GM23248 (cell line): Measurements from ENCODE around the gene IL1RAPL2. TPM values are rescaled to one million over a fixed set of nuclear protein-coding genes. Genes with fewer than 3 reads are reported as not detected.

ENCODE experiments used
- DNase-seq: peaks from one replicate; pipeline ENCODE4 v3.0.0-alpha.2; 2015
- H2AFZ ChIP-seq: fragments of 200-600 bp; sonication (generic); 2 replicates; pipeline ENCODE4 v1.6.1; 2016; ENCODE audit warnings: antibody characterized with exemption
- H3F3A ChIP-seq: fragments of 200-600 bp; sonication (generic); 2 replicates; pipeline ENCODE4 v1.6.1; 2016; ENCODE audit warnings: mild to moderate bottlenecking, antibody characterized with exemption, mixed run types; ENCODE audit not compliant: insufficient read depth
- H3K27ac ChIP-seq: fragments of 200-600 bp; sonication (generic); 2 replicates; pipeline ENCODE4 v1.5.1; 2016; ENCODE audit warnings: mild to moderate bottlenecking
- H3K27me3 ChIP-seq: fragments of 200-600 bp; sonication (generic); replicated peaks from 2 replicates; pipeline ENCODE4 v1.6.1; 2016; ENCODE audit warnings: mild to moderate bottlenecking; ENCODE audit not compliant: insufficient read depth
- H3K36me3 ChIP-seq: fragments of 200-600 bp; sonication (generic); 2 replicates; pipeline ENCODE4 v1.6.1; 2016; ENCODE audit warnings: low read depth, mild to moderate bottlenecking
- H3K4me1 ChIP-seq: fragments of 200-600 bp; sonication (generic); 2 replicates; pipeline ENCODE4 v1.6.1; 2016; ENCODE audit warnings: mild to moderate bottlenecking; ENCODE audit not compliant: insufficient read depth
- H3K4me2 ChIP-seq: fragments of 200-600 bp; sonication (generic); one replicate; pipeline ENCODE4 v1.6.1; 2016; ENCODE audit warnings: mild to moderate bottlenecking; ENCODE audit not compliant: unreplicated experiment
- H3K4me3 ChIP-seq: fragments of 200-600 bp; sonication (generic); 2 replicates; pipeline ENCODE4 v1.5.1; 2016; ENCODE audit warnings: mild to moderate bottlenecking
- H3K79me2 ChIP-seq: fragments of 200-600 bp; sonication (generic); 2 replicates; pipeline ENCODE4 v1.6.1; 2016; ENCODE audit warnings: mild to moderate bottlenecking; ENCODE audit not compliant: insufficient read depth
- H3K9ac ChIP-seq: fragments of 200-600 bp; sonication (generic); 2 replicates; pipeline ENCODE4 v1.6.1; 2016; ENCODE audit warnings: mild to moderate bottlenecking
- H3K9me2 ChIP-seq: fragments of 200-600 bp; sonication (generic); 2 replicates; pipeline ENCODE4 v1.6.1; 2016; ENCODE audit warnings: mixed run types, mild to moderate bottlenecking, moderate library complexity; ENCODE audit not compliant: insufficient read depth
- H3K9me3 ChIP-seq: fragments of 200-600 bp; sonication (generic); one replicate; pipeline ENCODE4 v1.6.1; 2017; ENCODE audit warnings: low read depth
- H4K20me1 ChIP-seq: fragments of 200-600 bp; sonication (generic); 2 replicates; pipeline ENCODE4 v1.6.0; 2016; ENCODE audit not compliant: insufficient read depth
- EZH2 ChIP-seq: fragments of 200-600 bp; sonication (generic); IDR thresholded peaks from 2 replicates; pipeline ENCODE4 v1.6.1; 2018; ENCODE audit warnings: antibody characterized with exemption, mild to moderate bottlenecking; ENCODE audit not compliant: insufficient read depth, poor library complexity, severe bottlenecking
- EZH2phosphoT487 ChIP-seq: fragments of 200-600 bp; sonication (generic); IDR thresholded peaks from 2 replicates; pipeline ENCODE4 v1.6.1; 2018; ENCODE audit warnings: antibody characterized with exemption, moderate library complexity, mild to moderate bottlenecking, low read depth; ENCODE audit not compliant: insufficient read depth
- WGBS, 2 experiments: methylation state at CpG; one replicate each; pipeline ENCODE4 v1.1.6; 2015 to 2017; ENCODE audit warnings: low lambda C conversion rate in 2 of 2, low coverage in 1 of 2; ENCODE audit errors: missing lambda C conversion rate in 2 of 2; 5-methylcytosine and 5-hydroxymethylcytosine counted together
- in situ Hi-C: fragments of 300-500 bp; cut with MboI; formaldehyde crosslinking; loops from 2 replicates; pipeline ENCODE4 v1.15.0; 2020
- polyA plus RNA-seq: library from polyadenylated mRNA; unstranded; fragments of >200 nt; fragmentation: Nextera tagmentation; extraction: Ambion mirVana; gene quantifications from 2 replicates; pipeline ENCODE4 v1.2.1, GENCODE V29; 2016
- total RNA-seq: library from RNA; depleted of rRNA; stranded (reverse); fragments of >200 nt; shearing (Covaris generic); gene quantifications from 2 replicates; pipeline ENCODE4 v1.2.3, GENCODE V29; 2014

Gene IL1RAPL2
- total and polyA plus RNA-seq, 2 experiments from 2014 or later, result not detected

DNA sequence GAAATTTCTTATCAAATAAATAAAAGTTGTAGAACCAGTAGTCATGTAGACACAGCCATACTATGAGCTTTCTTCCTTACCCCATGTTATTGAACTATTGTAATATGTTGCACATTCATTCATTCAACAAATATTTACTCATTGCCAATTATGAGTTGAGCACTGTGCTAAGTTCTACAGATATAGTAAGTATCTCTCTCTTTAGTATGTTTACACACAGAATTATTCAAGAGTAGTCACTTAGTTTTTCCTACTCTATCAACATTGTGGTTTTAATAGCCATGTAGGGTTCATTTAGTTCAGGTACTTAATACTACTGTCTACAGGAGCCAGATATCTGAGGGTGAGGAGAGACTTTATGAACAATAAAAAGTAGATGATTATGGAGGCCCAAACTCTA lies 568.3 kb downstream of the IL1RAPL2 start:
- H3K9ac ChIP-seq, result no peak overlapping the region
- H3K9me3 ChIP-seq, result no peaks in the 10 kb centered on the region
- no peak overlapping the region for H3K27ac ChIP-seq
- DNase-seq, result no peak
- H2AFZ ChIP-seq, result no peak overlapping the region
- H3K79me2 ChIP-seq, result no peaks in the 10 kb centered on the region
- no peak overlapping the region for H3K4me3 ChIP-seq
- H3K4me2 ChIP-seq, result no peak overlapping the region
- H3K27me3 ChIP-seq, result no peaks in the 10 kb centered on the region
- no peaks in the 10 kb centered on the region for H3K36me3 ChIP-seq
- in situ Hi-C loops, result no loop called here
- no peaks in the 10 kb centered on the region for H4K20me1 ChIP-seq
- no peak for TF ChIP-seq EZH2
- no peak for TF ChIP-seq EZH2phosphoT487
- H3K4me1 ChIP-seq, result no peaks in the 10 kb centered on the region
- no peaks in the 10 kb centered on the region for H3K9me2 ChIP-seq
- H3F3A ChIP-seq, result no peaks in the 10 kb centered on the region

DNA sequence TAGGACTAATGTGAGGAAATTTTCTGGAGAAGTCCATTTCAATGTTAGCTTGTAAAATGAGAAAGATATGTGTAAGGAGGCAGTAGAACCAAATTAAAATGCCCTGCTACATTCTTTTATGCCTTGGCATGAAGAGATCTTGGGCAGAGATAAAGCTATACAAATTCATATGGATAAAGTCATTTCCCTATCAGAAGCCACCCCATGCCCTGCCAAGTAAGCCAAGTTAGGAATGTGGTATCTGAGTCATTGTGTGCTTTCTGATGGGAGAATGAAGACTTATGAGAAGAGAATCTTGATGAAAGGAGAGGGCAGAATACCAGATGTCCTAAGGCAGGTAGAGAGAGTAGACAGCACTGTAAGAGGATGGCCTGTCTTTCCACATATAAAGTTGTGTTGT lies 570.8 kb downstream of the IL1RAPL2 start:
- H3K79me2 ChIP-seq, result no peaks in the 10 kb centered on the region
- H4K20me1 ChIP-seq, result no peaks in the 10 kb centered on the region
- in situ Hi-C loops, result no loop called here
- no peak overlapping the region for H3K4me3 ChIP-seq
- H3K9ac ChIP-seq, result no peak overlapping the region
- no peak for TF ChIP-seq EZH2phosphoT487
- TF ChIP-seq EZH2, result no peak
- H2AFZ ChIP-seq, result no peak overlapping the region
- H3K27ac ChIP-seq, result no peak overlapping the region
- no peaks in the 10 kb centered on the region for H3K27me3 ChIP-seq
- H3K9me2 ChIP-seq, result no peaks in the 10 kb centered on the region
- no peaks in the 10 kb centered on the region for H3K9me3 ChIP-seq
- H3K4me2 ChIP-seq, result no peak overlapping the region
- H3K4me1 ChIP-seq, result no peaks in the 10 kb centered on the region
- H3K36me3 ChIP-seq, result no peaks in the 10 kb centered on the region
- no peaks in the 10 kb centered on the region for H3F3A ChIP-seq
- DNase-seq, result no peak

DNA sequence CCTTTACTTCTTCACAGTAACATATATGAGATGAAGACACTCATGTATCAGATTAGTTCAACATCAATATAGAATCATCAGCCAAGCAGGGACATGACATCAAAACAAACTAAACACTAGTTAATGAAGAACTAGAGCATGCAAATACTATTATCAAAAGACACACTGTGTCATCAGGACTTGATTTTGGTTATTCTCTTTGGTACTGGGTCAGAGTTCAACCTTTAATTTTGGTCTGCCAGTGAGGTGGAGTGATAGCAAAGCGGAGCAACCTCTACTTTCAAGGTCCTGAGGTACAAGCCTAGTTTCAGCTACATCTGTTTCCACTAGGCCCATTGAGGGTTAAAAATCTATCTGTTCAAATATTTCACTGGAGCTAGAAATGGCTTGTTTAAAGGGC lies 584.0 kb downstream of the IL1RAPL2 start:
- no peaks in the 10 kb centered on the region for H3F3A ChIP-seq
- H3K79me2 ChIP-seq, result no peaks in the 10 kb centered on the region
- H3K9ac ChIP-seq, result no peak overlapping the region
- H3K27me3 ChIP-seq, result no peaks in the 10 kb centered on the region
- no peak for DNase-seq
- H3K27ac ChIP-seq, result no peak overlapping the region
- H3K9me3 ChIP-seq, result no peaks in the 10 kb centered on the region
- H3K4me2 ChIP-seq, result no peak overlapping the region
- no peaks in the 10 kb centered on the region for H3K9me2 ChIP-seq
- H4K20me1 ChIP-seq, result no peaks in the 10 kb centered on the region
- in situ Hi-C loops, result no loop called here
- TF ChIP-seq EZH2phosphoT487, result no peak
- TF ChIP-seq EZH2, result no peak
- WGBS, 2 experiments, result 0% methylated on average over 1 of the region's 1 CpG
- no peak overlapping the region for H3K4me3 ChIP-seq
- H2AFZ ChIP-seq, result no peak overlapping the region
- no peaks in the 10 kb centered on the region for H3K4me1 ChIP-seq
- H3K36me3 ChIP-seq, result no peaks in the 10 kb centered on the region

DNA sequence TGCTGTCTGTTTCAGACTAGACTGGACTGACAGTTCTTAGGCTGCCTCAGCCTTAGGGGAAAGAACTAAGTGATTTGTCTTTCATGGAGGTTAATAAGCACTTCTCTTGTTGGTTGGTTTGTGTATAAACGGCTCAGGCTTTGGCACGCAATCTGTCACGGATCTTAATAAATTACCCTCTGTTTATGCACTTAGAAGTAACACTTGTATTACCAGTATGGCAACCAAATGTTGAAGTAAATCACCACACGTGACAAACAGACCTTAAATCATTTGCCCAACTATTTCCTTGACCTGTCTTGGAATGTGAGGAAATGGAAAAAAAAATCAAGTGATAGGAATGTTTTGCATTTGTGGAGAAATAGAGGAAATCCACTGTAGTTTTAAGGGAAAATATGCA lies 584.6 kb downstream of the IL1RAPL2 start:
- Histone ChIP-seq H3K4me2 (no peak overlapping the region), H3K27me3 (no peaks in the 10 kb centered on the region), H3K9me2 (no peaks in the 10 kb centered on the region), H3F3A (no peaks in the 10 kb centered on the region), H3K9ac (no peak overlapping the region), H3K79me2 (no peaks in the 10 kb centered on the region), H3K36me3 (no peaks in the 10 kb centered on the region), H4K20me1 (no peaks in the 10 kb centered on the region), H2AFZ (no peak overlapping the region), H3K9me3 (no peaks in the 10 kb centered on the region), H3K4me1 (no peaks in the 10 kb centered on the region), H3K4me3 (no peak overlapping the region), H3K27ac (no peak overlapping the region)
- TF ChIP-seq EZH2phosphoT487 (no peak), EZH2 (no peak)
- 4% methylated on average over 4 of the region's 4 CpGs for WGBS, 2 experiments
- DNase-seq, result no peak
- in situ Hi-C loops, result no loop called here

DNA sequence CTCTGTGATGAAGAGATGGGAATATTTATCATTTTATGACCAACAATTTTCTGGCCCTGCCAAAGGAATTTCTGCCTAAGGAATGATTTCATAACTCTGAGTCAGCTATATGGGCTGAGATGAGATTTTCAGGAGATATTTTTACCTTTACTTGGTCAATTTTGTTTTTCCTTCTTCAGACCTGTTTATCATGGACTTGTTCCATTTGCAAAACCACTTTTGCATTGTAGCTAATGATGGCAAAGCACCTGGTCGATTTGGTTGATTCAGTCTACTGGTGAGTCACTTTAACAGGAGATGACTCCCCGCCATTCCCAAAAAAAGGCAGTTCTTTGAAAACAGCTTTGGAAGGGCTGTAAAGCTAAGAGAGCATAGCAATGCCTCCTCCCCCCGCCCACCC lies 601.2 kb downstream of the IL1RAPL2 start:
- Histone ChIP-seq H4K20me1 (no peaks in the 10 kb centered on the region), H3K27ac (no peak overlapping the region), H3K36me3 (no peaks in the 10 kb centered on the region), H2AFZ (no peak overlapping the region), H3K9me3 (no peaks in the 10 kb centered on the region), H3F3A (no peaks in the 10 kb centered on the region), H3K4me1 (no peaks in the 10 kb centered on the region), H3K4me2 (no peak overlapping the region), H3K4me3 (no peak overlapping the region), H3K79me2 (no peaks in the 10 kb centered on the region), H3K27me3 (no peaks in the 10 kb centered on the region), H3K9ac (no peak overlapping the region), H3K9me2 (no peaks in the 10 kb centered on the region)
- in situ Hi-C loops, result no loop called here
- no peak for DNase-seq
- WGBS, 2 experiments, result 0 to 10% methylated on average over 3 of the region's 3 CpGs
- TF ChIP-seq EZH2 (no peak), EZH2phosphoT487 (no peak)
